NOMO-1 treated with dmso at 0.1 percent for 144 hours (cell line): Measurements from ENCODE around the gene ATG10.

Experiments used
- DNase-seq: peaks from one replicate; lab custom pipeline; 2025; ENCODE audit not compliant: unreplicated experiment; lab: John Stamatoyannopoulos, UW

ATG10 gene

DNA sequence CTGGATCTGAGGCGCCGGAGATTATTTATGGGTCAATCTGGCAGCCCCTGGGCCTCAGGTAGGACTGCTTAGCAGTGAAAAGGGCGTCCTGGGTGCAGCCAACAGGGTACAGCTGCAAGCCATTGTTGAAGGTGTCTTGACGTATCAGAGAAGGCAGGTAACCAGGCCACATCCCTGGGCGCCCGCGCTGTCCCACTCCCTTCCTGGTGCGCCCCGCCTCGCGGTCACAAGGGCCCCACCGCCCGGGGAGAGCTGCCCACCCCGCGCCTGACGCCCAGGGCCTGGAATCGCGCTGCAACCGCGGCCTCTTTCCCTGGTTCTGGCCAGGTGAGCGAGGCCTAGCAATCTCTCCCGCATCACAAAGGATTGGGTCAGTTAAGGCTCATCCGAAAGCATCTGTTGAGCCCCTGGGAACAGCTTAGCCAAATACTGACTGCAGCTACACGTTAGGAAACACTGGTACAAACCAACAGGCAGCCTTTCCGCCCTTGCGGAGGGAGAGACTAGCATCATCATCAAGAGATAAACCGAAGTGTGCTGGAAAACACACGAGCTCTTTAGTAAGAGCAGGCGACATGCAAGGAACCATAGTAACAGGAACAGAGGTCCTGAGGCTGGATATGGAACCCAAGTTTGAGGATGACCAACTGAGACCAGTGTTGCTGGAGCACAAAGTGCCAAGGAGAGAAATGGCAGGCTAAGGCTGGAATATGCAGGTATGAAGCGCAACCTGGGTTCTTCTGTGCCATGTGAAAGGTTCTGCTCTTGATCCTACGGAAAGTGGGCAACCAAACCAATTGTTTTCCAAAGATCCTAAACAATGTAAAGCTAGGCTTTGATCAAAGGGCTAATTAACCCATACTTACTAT is 302.8 kb downstream of the ATG10 start:
- no peak for DNase-seq

DNA sequence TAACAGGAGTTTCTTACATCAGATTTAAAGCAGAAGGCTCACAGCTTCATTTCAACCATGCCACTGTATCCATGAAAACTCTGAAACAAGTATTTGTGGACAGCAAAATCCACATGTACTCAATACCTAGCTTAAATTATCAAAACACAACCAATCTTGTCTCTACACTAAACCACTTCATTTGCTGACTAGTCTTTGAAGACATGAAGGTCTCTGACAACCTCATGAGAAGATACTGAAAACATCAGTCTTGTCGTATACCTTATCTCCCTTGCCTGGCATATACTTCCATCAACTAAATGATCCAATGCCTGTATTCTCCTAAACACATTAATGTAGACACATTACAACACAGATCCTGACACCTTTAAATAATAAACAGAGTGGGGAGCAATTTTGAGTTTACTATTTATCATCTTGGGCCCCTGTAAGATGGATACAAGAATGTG is 303.4 kb downstream of the ATG10 start:
- DNase-seq: no peak

DNA sequence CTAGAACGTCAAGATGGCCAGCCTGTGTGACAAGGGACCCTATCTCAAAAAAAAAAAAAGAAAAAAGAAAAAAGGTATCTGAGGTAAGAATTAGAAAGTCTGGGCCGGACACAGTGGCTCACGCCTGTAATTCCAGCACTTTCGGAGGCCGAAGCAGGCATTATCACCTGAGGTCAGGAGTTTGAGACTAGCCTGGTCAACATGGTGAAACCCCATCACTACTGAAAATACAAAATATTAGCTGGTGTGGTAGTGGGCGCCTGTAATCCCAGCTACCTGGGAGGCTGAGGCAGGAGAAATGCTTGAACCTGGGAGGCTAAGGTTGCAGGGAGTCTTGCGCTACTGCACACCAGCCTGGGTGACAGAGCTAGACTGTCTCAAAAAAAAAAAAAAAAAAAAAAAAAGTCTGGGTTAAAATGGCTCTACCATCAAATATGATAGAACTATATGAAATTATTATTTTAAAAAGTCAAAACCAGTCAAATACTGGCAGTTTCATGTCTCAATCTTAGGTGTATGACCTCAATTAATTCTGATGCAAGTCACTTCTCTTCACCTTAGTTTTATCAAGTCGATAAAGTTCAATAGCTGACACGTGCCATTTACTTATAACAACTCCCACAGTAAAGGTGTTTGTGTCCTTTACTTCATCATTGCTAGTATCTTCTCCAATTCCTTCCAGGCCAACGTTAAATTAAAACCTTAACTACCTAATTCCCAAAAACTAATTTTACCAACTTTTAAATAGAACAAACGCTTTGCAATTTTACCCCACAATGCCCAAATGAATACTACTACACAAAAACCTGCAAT is 305.2 kb downstream of the ATG10 start:
- DNase-seq: no peak

DNA sequence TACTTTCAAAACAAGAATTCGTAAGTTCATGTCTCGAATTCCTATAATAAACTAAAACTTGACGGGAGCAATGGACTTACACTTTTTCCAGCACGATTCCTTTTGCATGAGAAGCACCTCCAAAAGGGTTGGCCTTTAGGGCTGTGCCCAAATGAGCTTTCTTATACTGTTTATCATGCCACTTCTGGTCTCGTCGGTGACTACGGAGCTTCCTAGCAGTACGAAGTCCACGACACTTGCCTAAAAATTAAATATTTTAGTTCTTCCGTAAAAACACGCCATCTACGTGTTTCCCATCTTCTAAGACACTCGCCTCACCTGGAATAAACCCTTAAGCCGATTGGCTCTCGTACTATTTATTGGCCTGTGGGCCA is 305.8 kb downstream of the ATG10 start:
- DNase-seq: no peak

DNA sequence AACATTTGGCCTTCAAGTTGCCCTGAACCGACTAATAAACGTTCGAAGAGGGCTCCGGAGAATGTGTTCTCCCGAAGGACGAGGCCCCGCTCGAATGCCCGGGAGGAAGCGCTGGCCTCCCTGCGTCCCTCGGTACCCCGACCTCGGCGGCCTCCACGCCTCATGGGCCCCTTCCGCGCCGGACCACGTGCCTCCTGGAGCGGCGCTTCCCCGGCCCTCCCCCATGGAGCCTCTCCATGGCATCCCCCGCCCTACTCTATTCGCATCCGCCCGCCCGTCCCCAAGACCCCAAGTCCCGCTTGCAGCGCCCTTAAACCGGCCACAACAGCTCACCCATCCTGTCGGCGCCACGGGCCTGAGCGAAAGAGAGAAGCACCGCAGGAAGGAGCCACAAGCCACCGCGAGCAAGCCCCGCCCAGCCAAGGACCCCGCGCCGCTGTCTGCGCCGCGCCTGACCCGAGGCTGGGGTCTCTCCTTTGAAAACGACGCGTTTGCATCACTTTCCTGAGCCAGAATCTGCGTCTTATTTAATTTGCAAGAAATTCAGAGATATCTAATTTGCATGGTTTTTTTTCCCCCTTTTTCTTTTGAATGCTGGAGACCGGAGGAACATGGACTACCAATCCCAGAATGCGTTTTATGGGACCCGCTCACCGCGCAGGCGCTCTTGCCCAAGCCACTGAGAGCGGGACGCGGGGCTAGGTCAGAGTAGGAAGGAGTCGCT is 306.3 kb downstream of the ATG10 start, which contains the start of gene RPS23:
Gene RPS23 (minus strand): TSS at position 368 of the 724 bp plus-strand sequence. CDS start 31 bp downstream, at position 337.
- DNase-seq: peak; percentile 88

DNA sequence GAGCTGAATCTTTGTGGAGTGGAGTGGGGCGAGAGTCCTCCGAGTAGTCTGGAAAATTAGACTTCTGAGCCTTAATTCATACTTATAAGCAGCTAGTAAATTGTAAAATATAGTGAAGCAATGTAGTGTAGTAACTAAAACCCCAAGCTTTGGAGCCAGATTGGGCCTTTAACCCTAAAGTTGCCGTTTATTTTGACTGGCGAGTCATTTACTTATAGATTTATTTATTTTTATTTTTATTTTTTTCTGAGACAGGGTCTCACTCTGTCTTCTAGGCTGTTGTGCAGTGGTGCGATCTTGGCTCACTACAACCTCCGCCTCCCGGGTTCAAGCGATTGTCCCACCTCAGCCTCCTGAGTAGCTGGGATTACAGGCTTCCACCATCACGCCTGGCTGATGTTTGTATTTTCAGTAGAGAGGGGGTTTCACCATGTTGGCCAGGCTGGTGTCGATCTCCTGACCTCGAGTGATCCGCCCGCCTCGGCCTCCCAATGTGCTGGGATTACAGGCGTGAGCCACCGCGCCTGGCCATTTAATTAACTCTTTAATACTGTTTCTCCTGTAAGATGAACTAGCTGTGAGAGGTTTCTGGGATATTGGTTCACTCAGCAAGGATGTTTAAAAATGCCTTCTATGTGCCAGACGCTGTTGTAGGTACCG is 307.0 kb downstream of the ATG10 start:
- DNase-seq: no peak

DNA sequence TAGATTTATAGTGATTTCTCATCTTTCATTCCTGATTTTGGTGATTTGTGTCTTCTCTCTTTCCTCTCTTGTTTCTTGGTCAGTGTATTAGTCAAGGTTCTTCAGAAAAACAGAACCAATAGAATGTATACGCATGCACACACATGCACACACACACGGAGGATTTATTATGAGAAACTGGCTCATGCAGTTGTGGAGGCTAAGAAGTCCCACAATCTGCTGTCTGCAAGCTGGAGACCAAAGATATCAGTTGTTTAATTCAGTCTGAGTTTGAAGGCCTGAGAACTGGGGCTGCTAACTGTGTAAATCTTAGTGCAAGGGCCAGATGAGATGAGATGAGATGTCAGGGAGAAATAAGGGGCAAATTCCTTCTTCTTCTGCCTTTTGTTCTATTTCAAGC is 312.1 kb downstream of the ATG10 start:
- no peak for DNase-seq

DNA sequence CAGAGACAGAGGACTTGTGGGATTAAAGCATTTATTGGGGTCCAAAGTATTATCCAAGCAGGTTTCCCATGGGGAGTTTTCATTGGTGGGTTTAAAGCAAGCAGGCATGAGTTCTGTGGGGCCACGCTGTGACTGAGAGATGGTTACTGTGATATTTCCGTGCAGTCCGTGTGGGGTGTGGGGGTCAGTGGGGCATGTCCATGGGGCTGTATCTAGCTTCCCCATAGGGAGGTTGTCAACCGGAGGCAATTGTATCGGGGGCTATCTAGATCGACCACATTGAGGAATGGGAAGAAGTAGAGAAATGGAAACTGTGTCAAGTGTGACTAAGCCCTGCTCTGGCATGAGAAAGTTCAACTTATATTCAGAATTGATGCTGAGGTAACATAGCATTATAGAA is 313.4 kb downstream of the ATG10 start:
- DNase-seq: no peak

DNA sequence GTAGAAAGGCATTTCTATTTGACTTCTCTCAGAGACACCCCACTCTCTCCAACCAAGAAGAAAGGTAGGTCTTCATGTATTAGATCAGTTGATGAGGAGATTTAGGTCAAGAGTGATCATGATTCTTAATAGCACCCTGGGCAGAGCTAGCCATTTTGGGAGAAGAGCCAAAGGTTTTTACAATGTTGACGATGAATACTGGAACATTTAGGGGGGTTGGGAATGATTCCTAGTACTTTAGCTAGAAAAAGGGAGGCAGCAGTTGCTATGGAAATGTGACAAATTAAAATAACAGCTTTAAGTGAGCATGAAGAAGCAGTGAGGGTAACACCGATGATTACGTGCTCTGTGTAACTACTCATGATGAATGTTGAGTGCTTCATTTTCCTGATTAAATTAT is 315.8 kb downstream of the ATG10 start:
- no peak for DNase-seq

DNA sequence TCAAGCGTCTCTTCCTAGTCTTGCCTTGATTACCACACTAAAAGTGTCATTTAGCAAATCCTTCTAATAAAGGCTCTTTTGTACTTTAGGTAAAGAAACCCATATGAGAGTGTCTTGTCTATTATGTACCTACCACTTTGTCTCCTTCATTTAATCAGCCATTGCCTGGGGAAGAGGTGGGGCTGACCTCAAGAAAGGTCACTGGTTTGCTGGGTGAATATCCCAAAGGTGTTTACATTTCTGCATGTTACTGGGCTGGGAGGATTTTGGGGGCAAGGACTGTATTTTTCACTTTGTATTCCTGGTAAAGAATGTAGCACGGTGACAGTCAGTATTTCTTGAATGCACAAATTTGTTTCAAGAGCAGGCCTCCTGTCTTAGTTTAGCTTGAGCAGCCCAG is 318.2 kb downstream of the ATG10 start:
- no peak for DNase-seq

DNA sequence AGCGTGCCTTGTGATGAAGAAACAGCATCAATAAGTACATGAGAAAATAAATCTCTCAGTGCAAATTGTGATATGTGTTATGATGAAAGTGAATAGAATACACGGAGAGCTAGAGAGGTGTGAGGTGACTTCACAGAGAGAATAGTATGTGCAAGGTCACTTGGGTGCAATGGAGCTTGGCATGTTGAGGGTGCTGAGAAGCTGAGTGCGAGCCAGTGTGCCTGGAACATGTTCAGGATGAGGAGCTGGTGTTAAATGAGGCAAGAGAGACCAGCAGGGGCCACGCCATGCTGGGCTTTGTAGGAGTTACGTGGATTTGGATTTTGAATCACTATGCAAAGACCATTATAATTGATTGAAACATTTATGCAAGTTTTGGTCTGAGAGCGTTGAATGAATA is 319.1 kb downstream of the ATG10 start:
- DNase-seq: no peak

DNA sequence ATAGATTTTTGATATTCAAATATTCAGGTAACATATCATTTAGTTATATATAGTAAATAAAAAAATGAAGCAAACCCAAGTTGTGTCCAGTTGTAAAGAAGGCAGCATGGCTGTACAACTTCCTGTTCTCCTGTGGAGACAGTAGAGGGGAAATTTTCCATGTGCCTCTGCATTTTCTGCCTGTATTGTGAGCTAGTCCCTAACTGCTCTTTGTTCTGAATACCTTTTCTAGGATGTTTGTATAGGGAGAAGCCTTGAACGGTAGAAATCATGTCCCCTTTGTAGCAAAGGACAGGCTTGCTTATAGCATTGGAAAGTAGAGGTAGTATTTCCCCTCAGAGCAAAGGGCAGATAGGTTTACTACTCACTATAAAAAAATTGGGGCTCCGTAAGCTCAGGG is 319.6 kb downstream of the ATG10 start:
- no peak for DNase-seq

DNA sequence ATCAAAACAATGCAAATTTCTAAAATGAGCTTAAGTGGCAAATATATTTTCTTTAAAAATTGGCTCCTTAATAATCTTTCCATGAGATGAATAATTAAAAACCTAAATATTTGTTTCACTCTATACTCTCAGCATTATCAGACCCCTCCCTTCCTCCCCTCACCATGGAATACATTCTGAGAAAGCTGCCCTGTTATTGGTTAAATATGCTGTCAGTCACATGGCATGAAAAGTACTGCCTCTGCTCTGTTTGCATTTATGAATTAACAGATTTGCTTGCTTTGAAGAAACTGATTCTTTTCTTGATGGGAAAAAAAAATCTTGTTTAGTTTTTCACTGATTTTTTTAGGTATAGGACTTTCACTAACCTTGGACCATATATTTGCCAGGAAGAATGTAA is 323.3 kb downstream of the ATG10 start:
- no peak for DNase-seq

DNA sequence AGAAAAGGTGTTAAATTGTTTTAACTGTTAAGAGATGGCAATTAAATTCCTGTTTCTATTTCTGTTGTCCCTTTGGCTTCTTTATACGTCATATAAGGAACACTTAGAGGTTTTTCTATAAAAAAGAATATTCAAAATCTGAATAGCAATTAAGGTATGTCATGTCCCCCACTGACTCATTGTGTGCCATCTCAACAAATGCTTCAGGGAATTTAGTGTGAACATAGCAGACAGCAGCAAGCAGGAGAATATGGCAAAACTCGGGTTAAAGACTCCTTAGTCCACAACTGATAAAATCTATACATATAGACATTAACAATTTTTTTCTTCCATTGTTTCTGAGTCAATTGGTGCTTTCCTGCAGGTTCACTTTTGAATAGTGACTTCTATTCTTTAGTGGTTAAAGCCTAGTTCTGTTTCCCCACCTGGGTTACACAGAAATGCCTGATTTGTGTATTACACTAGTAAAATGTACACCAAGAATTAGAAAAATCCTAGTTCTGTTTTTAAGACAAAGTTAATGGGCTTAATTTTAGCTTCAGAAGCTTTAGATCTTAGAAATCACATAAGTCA is 324.2 kb downstream of the ATG10 start:
- no peak for DNase-seq

DNA sequence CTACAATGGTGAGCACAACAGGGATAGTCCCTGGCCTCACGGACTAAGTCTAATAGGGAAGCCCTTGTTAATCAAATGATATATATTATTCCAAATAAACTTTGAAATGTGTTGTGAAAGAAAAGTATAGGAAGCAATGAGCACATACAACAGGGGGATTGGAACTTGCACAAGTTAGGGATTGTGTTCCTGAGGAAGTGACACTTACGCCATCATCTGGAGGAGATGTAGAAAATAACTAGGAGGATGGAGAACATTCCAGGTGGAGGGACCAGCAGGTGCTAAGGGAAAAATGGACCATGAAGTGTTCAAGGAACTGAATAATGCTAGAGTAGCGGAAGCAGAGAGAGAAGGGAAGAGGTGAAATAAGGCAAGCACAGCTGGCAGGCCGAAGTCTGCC is 325.1 kb downstream of the ATG10 start:
- DNase-seq: no peak

DNA sequence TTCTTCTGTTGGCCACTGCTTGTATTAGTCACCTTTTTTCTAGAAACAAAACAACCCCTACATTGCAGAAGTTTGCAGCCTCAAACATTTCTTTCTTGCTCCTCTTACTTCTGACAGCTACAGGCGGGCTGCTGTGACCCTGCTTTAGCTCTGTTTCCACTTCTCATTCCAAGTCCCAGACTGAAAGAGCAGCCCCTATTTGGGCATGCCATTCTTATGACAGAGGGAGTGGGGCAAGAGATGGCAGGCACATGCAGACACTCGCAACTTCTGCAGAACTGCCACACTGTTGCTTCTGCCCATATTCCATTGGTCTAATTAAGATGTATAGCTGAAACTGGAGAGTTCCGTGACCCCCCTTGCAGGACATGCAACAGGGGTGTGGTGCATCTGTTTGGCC is 325.9 kb downstream of the ATG10 start:
- DNase-seq: no peak

DNA sequence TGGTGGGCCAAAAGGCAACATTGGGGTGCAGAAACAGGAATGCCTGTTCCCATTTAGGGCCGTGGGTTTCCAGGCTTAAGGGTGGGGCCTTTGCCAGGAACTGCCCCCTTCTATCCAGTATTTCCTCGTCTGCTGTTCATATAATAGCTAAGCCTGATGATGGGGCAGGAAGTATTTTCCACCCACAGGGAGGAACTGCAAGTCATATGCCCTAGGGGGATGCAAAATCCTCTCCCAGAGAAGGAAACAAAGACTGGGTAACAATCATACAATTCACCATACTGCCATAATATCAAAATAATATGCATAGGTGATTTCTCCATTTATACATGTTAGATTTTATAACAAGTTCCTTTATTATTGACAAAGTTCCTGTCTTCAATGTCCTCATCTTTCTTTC is 326.8 kb downstream of the ATG10 start:
- DNase-seq: no peak

DNA sequence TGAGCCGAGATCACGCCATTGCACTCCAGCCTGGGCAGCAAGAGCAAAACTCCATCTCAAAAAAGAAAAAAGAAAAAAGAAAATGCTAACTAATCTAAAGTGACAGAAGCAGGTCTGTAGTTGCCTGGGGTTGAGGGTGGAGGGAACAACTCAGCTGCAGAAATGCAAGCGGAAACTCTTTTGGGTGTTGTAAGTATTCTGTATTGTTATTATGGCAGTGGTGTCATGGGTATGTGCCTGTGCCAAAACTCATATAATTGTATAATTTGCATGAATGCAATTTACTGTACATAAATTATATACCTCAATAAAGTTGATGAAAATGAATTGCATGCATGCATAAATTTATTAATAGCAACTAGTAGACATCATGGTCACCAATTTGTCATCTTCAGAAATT is 329.4 kb downstream of the ATG10 start:
- no peak for DNase-seq
